HG02623 (cell line): ENCODE measurements around the gene E2F1.
"Not testable (repeated sequence)": the region's sequence is repeated elsewhere in the genome, so short reads cannot be mapped to it uniquely, and the experiment has no call there.

Experiments used
- ATAC-seq: cut with Tn5 transposase; IDR thresholded peaks from one replicate; pipeline ENCODE4 v1.9.1; 2021; ENCODE audit warnings: moderate library complexity; ENCODE audit not compliant: unreplicated experiment

E2F1 gene

DNA sequence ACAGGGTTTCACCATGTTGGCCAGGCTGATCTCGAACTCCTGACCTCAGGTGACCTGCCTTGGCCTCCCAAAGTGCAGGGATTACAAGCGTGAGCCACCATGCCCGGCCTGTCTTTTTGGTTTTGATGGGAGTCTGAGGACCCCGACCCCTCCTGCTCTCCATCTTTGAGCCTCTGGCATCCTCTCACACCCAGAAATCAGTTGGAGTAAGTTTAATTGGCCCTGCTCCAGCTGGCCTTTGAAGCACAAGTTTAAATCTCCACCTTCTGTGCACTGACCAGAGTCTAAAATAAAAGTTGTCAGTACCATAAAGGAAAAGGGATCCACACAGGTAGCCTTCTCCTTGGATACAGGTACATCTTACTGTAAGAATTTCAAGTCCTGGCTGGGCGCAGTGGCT is 40.0 kb downstream of the E2F1 start:
- ATAC-seq, result no peak

DNA sequence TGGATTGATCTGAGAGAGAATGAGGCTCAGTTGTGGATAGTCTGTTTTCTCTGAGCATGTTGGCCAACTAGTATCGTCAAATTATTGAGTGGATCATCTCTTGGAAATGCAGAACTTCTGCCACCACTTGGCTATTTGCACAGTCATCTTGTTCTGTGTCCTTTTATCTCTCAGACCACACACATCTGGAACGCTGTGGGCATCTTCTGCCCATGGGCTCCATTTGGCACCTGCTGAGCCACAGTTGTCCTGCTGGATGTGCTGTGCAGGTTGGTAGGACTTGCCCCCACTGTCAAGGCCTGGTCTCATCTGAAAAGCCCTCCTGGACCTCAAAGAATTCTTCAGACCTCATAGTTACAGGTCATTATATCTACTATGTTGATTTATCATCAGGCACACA is 40.8 kb downstream of the E2F1 start:
- no peak for ATAC-seq

DNA sequence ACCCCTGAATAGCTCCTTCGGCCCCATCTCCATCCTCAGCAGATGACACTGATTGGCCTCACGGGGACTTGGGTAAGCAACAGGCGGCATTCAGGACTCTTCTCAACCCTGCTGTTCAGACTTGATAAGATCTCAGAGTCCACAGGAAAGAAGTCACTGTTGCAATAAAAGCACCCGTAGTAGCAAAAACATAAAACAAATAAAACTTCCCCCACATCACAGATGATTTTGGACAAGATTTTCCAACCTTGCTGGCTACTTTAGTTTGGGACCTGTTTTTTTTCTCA is 41.2 kb downstream of the E2F1 start:
- ATAC-seq, result no peak

DNA sequence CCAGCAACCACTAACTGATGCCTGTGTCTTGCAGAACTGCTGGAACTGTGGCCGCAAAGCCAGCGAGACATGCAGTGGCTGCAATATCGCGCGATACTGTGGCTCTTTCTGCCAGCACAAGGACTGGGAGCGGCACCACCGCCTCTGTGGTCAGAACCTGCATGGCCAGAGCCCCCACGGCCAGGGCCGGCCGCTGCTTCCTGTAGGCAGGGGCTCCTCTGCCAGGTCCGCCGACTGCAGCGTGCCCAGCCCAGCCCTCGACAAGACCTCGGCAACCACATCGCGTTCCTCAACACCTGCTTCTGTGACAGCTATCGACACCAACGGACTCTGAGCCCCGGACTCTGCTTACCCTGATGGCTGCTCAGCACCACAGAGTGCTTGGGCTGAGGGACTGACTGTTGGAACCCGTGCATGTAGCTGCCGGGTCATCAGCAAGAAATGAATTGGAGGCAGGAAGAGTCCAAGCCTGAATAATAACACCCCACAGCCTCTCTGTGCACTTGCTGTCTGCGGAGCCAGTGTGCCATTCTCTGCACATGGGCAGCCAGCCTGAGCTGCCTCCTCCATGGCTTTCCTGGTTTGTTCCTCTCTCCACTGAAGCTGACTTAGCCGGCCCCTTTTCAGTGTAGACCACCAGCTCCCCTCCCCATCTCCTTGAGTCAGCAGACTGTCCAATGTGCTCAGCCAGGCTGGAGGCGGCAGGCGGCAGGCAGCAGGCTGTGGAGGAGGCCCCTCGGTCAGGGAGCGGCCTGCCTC is 41.7 kb downstream of the E2F1 start:
- no peak for ATAC-seq

DNA sequence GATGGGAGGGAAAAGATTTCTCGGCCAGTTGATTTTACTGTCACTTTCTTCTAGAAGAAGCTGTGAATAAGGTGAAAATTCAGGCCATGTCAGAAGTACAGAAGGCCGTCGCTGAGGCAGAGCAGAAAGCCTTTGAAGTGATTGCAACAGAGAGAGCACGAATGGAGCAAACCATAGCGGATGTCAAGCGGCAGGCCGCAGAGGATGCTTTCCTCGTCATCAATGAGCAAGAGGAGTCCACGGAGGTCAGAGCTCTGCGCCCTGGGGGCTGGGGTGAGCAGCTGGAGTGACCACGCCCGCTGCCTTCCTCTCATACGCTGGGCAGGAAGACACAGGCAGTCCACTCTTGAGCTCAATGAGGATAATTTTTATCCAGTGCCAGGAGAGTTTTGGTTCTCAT is 45.9 kb downstream of the E2F1 start:
- ATAC-seq, result no peak

DNA sequence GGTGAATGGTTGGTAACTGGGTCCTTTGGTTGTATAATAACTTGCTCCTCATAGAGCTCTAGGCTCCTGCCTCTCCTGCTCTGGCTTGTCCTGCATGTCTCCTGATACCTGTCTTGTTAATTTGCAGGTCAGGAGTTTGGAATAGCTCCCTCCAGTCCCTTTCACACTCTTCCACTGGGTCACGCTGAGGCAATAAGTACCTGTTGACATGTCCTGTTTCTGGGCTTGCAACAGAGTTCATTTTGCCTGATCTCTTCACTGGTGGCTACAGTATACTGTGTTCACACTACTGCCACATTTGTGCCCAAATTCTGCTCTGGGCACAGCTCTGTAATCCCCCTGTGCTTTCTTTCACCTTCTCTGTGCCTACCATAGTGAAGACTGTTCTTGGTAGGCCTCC is 49.4 kb downstream of the E2F1 start:
- no peak for ATAC-seq

DNA sequence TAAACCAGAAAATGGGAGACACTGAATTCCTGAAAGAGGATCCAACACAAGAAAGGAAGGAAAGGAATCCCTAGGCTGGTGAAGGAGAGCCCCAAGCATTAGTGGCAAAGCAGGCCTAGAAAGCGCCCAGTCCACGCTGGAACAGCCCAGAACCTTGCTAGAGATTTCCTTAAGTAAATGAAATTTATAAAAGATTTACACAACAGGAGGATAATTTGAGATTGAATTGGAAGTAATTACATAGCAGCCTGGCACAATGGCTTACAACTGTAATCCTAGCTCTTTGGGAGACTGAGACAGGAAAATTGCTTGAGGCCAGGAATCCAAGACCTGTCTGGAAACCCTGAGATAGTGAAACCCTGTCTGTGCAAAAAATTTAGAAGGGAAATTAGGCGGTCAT is 50.8 kb downstream of the E2F1 start:
- no peak for ATAC-seq

DNA sequence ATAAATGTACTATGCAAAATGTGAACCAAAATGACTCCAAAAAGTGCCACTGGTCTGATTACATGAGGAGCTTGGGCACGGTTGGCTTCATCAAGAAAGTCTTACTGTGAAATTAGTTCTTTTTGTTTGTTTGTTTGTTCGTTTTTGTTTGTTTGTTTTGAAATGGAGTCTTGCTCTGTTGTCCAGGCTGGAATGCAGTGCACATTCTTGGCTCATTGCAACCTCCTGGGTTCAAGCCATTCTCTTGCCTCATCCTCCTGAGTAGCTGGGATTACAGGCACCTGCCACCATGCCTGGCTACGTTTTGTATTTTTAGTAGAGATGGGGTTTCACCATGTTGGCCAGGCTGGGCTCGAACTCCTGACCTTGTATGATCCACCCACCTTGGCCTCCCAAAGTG is 54.3 kb downstream of the E2F1 start:
- not testable (repeated sequence) for ATAC-seq

DNA sequence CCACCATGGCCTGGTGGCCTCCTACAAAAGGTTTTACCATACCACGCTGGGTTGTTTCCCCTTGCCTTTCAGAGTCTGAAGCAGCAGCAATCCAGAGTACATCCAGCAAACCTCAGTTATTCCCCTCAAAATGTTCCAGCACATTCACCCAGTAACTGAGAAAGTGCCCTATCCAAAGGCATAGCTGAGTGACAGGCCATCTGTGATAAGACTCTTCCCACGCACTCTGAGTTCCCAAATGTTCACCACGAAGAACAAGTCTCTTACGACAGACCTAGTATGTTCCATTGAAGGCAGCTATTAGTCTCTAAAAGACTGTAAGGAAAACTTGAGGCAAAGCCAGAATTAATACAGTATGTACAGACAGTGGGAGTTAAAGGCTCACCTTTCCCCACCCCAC is 55.7 kb downstream of the E2F1 start:
- ATAC-seq, result no peak

DNA sequence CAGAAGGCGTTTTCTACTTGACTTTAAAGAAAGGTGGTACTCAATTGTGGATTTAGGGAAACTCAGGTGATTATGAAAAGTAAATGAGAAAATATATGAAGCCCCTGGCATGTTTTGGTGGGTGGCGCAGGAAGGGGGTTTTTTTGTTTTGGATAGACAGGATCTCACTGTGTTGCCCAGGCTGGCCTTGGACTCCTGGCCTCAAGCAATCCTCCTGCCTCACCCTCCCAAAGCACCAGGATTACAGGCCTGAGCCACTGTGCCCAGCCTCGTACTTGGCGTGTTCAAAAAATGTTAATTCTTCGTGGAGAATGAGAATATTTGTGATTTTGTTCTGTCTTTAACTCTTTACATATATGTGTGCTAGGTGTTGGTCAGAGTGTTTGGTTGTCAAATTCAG is 56.2 kb downstream of the E2F1 start:
- no peak for ATAC-seq

DNA sequence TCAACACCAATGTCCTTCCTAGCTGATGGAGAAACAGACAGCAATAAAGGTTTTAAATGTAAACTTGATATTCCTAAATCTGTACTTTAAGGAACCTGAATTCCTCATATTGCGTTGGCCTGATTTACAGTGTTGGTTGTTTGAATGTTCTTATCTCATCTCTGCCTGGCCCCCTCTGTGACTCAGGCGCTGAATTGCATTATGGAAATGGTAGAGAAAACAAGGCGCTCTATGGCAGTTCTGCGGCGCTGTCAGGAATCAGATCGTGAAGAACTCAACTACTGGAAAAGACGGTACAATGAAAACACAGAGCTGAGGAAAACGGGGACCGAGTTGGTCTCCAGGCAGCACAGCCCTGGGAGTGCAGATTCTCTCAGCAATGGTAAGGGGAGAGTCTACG is 56.7 kb downstream of the E2F1 start:
- no peak for ATAC-seq

DNA sequence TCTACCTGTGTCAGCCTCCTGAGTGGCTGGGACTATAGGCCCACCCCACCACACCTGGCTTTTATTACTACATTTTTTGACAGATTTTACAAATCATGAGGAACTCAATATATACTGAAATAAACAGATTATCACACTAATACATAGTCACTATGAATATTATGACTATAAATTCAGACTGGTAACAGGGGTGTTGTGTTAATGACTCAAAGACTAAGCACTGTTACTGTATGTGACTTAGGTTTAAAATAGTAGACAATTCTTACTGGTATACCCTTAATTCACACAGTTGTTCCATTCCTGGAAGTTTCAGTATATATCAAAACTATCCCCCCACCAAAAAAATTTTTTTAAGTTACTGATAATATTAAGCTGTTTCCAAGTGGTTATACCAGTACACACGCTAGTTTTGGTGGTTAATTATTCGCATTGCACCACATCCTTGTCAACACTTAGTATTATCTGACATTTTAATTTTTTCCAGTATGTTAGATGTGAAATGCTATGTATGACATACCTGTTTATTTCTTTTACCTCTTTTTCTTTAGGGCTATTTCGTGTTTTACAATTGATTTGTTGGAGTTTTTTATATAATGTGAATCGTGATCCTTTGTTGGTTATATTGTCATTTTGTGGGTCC is 58.5 kb downstream of the E2F1 start:
- ATAC-seq, result no peak

DNA sequence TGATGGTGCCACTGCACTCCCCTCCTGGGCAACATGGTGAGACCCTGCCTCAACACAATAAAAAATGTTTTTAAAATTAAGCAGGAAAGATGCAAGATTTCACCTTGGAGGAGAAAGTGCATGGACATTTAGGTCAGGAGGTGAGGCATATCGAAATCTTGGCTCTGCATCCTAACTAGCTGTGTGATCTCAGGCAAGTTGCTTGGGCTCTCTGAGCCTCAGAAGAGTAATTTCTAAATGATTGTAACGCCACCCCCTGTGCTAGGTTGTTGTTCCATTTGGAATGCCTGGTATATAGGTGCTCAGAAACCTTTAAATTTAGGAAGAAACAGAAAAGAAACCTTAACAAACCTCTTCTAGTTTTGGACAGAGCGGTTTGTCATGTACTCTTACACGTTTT is 60.0 kb downstream of the E2F1 start:
- no peak for ATAC-seq
